Suprapubic skin (tissue), 4 donors: Measurements from ENCODE around the gene EPG5. TPM values are rescaled to one million over a fixed set of nuclear protein-coding genes. Genes with fewer than 3 reads are reported as not detected.

Experiments
- DNase-seq, 2 donors: peaks; one replicate each; pipeline ENCODE4 v3.0.0-alpha.2; 2019; ENCODE audit warnings: low spot score in 2 of 2
- H3K27ac ChIP-seq: fragments of 200-600 bp; sonication (generic); one replicate; pipeline ENCODE4 v1.5.1; 2019
- H3K27me3 ChIP-seq: fragments of 200-600 bp; sonication (generic); one replicate; pipeline ENCODE4 v1.5.1; 2019
- H3K36me3 ChIP-seq: fragments of 200-600 bp; sonication (generic); one replicate; pipeline ENCODE4 v1.5.1; 2019
- H3K4me1 ChIP-seq: fragments of 200-600 bp; sonication (generic); one replicate; pipeline ENCODE4 v1.5.1; 2019
- H3K4me3 ChIP-seq: fragments of 200-600 bp; sonication (generic); one replicate; pipeline ENCODE4 v1.5.1; 2019; ENCODE audit warnings: mild to moderate bottlenecking
- H3K9me3 ChIP-seq: fragments of 200-600 bp; sonication (generic); one replicate; pipeline ENCODE4 v1.5.1; 2019
- EP300 ChIP-seq: sonication (generic); formaldehyde crosslinking; IDR thresholded peaks from one replicate; pipeline ENCODE4 v1.6.1; 2017; ENCODE audit warnings: antibody characterized with exemption
- POLR2A ChIP-seq, 2 donors: fragments of 450-650 bp; IDR thresholded peaks; one replicate each; pipeline ENCODE4 v1.6.1; 2017; ENCODE audit warnings: antibody characterized with exemption in 2 of 2, mild to moderate bottlenecking in 2 of 2, moderate library complexity in 2 of 2
- POLR2AphosphoS5 ChIP-seq, 3 donors: sonication (generic); formaldehyde crosslinking; IDR thresholded peaks; one replicate each; pipeline ENCODE4 v1.6.1; 2017; ENCODE audit warnings: antibody characterized with exemption in 3 of 3
- WGBS: methylation state at CpG from one replicate; pipeline ENCODE4 v1.1.5; 2018; 5-methylcytosine and 5-hydroxymethylcytosine counted together
- total RNA-seq, 4 donors: library from RNA; depleted of rRNA; stranded (reverse); fragments of >200 nt; gene quantifications; one replicate each; pipeline ENCODE4 v1.1.0, GENCODE V29; 2016
- TF ChIP-seq, protein P1 (sequence below), 2 donors: fragments of 200-600 bp in 1 of 2; fragments of 450-650 bp in 1 of 2; sonication (generic) in 1 of 2; IDR thresholded peaks; one replicate each; pipeline ENCODE4 v1.5.1; 2016 to 2019; ENCODE audit warnings: antibody characterized with exemption in 2 of 2, mild to moderate bottlenecking in 1 of 2, moderate library complexity in 1 of 2

The EPG5 gene
- total RNA-seq, 4 donors from 2014 or later = 31.5 to 107 (median 53.5) TPM

DNA sequence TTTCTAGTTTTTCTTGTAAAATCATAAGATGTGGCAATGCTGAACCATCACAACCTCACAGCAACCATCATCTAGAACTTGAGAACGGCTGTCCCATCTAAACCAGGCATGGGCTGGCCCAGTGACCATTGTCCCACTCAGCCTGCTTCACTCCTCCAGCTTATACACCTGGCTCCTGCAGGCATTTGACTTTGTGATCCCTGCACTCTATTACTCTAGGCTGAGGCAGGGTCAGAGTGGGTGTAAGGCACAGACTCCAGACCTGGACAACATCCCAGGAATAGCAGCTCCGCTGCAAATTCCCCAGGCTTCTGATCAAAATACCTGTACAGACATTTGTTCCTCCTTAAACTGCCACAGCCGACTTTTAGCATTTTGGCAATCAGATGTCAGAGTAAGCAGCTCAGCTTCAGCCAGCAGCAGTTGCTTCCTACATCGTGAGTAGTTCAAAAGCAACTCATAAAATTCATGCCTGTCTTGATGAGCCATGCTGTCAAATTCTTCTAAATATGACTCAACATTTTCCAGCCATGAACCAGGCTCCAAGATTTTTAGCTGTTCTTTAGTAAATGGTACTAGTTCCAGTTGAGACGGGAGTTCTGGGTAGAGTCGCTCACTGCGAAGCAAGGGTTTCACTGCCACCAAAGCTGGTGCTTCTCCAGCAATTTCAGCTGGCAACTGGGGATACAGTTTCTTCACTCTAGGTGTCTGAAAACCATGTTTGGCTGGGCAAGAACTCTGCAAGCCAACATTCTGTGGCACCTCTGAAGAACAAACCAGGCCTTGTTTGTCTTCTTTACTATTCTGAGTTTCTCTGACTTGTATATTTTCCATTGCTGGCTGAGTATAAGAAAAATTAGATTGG lies 12.8 kb downstream of the EPG5 start:
- Histone ChIP-seq H3K27ac (no peak overlapping the region), H3K4me3 (no peak overlapping the region), H3K9me3 (no peaks in the 10 kb centered on the region), H3K4me1 (peaks cover 14% of the 10 kb centered on the region), H3K36me3 (peaks cover 45% of the 10 kb centered on the region), H3K27me3 (no peaks in the 10 kb centered on the region)
- no peak for DNase-seq
- no peak for TF ChIP-seq POLR2A (IDR thresholded peaks at IDR 0.05)
- no peak for TF ChIP-seq POLR2AphosphoS5 (IDR thresholded peaks at IDR 0.05)
- no peak for TF ChIP-seq EP300
- TF ChIP-seq, protein P1, sequence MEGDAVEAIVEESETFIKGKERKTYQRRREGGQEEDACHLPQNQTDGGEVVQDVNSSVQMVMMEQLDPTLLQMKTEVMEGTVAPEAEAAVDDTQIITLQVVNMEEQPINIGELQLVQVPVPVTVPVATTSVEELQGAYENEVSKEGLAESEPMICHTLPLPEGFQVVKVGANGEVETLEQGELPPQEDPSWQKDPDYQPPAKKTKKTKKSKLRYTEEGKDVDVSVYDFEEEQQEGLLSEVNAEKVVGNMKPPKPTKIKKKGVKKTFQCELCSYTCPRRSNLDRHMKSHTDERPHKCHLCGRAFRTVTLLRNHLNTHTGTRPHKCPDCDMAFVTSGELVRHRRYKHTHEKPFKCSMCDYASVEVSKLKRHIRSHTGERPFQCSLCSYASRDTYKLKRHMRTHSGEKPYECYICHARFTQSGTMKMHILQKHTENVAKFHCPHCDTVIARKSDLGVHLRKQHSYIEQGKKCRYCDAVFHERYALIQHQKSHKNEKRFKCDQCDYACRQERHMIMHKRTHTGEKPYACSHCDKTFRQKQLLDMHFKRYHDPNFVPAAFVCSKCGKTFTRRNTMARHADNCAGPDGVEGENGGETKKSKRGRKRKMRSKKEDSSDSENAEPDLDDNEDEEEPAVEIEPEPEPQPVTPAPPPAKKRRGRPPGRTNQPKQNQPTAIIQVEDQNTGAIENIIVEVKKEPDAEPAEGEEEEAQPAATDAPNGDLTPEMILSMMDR (IDR thresholded peaks at IDR 0.05) = no peak
- WGBS = 64% methylated on average over 7 of the region's 7 CpGs

DNA sequence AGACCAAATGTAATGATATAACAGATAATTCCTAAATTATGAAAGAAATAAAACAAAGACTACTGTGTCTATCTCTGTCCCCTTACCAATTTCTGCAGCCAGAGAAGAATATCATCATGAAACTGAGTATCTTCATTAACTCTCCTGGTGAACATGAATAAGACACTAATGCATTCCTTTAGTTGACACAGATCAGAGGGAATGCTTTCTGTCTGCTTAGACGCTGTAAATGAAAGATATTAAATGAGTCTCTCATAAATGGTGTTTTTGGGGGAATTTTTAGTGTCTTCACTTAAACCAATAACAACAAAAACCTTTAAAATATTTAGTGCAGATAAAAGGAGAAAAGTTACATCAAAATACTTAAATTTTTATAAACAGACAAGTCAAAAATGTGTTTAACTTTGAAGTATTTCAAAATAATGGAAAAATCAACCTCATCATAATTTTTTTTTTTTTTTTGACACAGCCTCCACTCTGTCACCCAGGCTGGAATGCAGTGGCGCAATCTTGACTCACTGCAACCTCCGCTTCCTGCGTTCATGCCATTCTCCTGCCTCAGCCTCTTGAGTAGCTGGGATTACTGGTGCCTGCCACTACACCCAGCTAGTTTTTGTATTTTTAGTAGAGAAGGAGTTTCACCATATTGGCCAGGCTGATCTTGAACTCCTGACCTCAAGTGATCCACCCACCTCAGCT lies 16.0 kb downstream of the EPG5 start:
- no peaks in the 10 kb centered on the region for H3K4me1 ChIP-seq
- no peak overlapping the region for H3K27ac ChIP-seq
- H3K36me3 ChIP-seq = peaks cover 77% of the 10 kb centered on the region
- no peak overlapping the region for H3K4me3 ChIP-seq
- TF ChIP-seq POLR2AphosphoS5 (IDR thresholded peaks at IDR 0.05) (no peak), EP300 (no peak), POLR2A (IDR thresholded peaks at IDR 0.05) (no peak)
- DNase-seq = no peak
- 71% methylated on average over 4 of the region's 4 CpGs for WGBS
- no peaks in the 10 kb centered on the region for H3K27me3 ChIP-seq
- H3K9me3 ChIP-seq = no peaks in the 10 kb centered on the region

DNA sequence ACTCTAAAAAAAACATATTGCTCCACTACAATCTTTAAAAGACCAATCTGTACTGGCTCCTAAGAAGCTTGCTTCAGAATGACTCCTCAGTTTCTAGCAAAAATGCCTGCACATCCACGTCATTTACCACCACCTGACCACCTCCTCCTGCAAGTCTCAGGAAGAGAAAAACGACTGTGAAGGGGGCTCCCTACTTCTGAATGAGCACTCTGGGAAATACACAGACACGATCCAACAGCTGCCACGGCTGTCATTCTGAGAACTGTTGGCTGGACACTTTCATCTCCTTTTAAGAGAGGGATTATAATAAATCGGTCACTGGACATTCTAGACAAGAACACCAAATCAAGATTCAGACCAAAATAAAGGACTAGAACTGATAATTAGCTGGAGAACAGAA lies 21.5 kb downstream of the EPG5 start:
- H3K9me3 ChIP-seq = no peaks in the 10 kb centered on the region
- no peak overlapping the region for H3K4me3 ChIP-seq
- H3K36me3 ChIP-seq = peaks cover 98% of the 10 kb centered on the region
- no peak overlapping the region for H3K27ac ChIP-seq
- H3K4me1 ChIP-seq = no peaks in the 10 kb centered on the region
- no peak for DNase-seq
- no peaks in the 10 kb centered on the region for H3K27me3 ChIP-seq
- no peak for TF ChIP-seq EP300
- TF ChIP-seq, protein P1 (IDR thresholded peaks at IDR 0.05) = no peak
- TF ChIP-seq POLR2AphosphoS5 (IDR thresholded peaks at IDR 0.05) = no peak
- TF ChIP-seq POLR2A (IDR thresholded peaks at IDR 0.05) = no peak
- WGBS = 91% methylated on average over 5 of the region's 5 CpGs

DNA sequence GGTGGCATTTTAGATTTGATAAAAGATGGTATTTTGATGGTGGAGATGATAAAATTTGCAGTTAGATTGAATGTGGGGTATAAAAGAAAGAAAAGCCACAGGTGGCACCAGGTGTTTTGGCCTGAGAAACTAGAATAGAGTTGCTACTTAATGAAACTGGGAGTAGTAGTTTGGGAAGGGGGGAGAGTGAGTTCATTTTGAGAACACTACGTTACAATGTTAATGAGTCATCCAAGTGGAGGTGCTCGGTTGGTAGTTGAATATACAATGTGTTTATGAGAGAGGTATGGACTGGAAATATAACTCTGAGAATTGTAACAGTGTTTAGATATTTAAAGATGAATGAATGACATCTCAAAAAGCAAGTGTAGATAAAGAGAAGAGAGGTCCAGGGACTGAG lies 26.4 kb downstream of the EPG5 start:
- no peaks in the 10 kb centered on the region for H3K27me3 ChIP-seq
- no peak overlapping the region for H3K4me3 ChIP-seq
- no peaks in the 10 kb centered on the region for H3K4me1 ChIP-seq
- 90% methylated on average over 2 of the region's 2 CpGs for WGBS
- peaks cover 92% of the 10 kb centered on the region for H3K36me3 ChIP-seq
- TF ChIP-seq, protein P1 (IDR thresholded peaks at IDR 0.05) = no peak
- no peak for TF ChIP-seq POLR2AphosphoS5 (IDR thresholded peaks at IDR 0.05)
- H3K9me3 ChIP-seq = no peaks in the 10 kb centered on the region
- no peak overlapping the region for H3K27ac ChIP-seq
- DNase-seq = no peak

DNA sequence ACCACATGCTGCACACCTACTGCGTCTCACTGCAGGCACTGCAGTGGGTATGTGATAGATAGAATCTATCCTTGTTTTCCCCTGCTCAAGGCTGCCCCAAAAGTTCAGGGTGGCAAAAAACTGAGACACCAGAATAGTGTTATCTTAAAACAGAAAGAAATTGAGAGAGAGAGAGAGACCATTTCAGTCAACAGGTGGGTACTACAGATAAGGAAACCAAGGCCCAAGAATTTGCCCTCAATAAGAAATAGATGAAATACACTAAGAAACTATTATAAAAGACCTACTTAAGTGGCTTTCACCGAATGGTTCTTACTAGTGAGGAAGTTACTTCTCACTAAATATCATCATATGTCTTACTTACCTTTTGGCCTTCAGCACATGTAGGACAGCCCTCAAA lies 27.9 kb downstream of the EPG5 start:
- Histone ChIP-seq H3K36me3 (peaks cover 86% of the 10 kb centered on the region), H3K4me1 (no peaks in the 10 kb centered on the region), H3K27me3 (no peaks in the 10 kb centered on the region), H3K9me3 (no peaks in the 10 kb centered on the region), H3K4me3 (no peak overlapping the region), H3K27ac (no peak overlapping the region)
- no peak for DNase-seq
- no peak for TF ChIP-seq POLR2AphosphoS5 (IDR thresholded peaks at IDR 0.05)
- TF ChIP-seq POLR2A (IDR thresholded peaks at IDR 0.05) = no peak
- no peak for TF ChIP-seq EP300
- TF ChIP-seq, protein P1 (IDR thresholded peaks at IDR 0.05) = no peak
- WGBS = 100% methylated on average over 2 of the region's 2 CpGs
